B cell (primary cell): Measurements from ENCODE around the gene KATNB1. TPM values are rescaled to one million over a fixed set of nuclear protein-coding genes. Genes with fewer than 3 reads are reported as not detected.
A peak's percentile ranks its signal among the peaks of the same experiment; 100 is the strongest.

Experiments used
- ATAC-seq: fragments of 200-7000 bp; cut with Tn5 transposase; one replicate; pipeline ENCODE4 v1.10.0; 2021; ENCODE audit warnings: low read depth, mild to moderate bottlenecking, moderate number of reproducible peaks, moderate library complexity
- CTCF ChIA-PET: fragments of 350-600 bp; sonication (Branson Sonifier 250); formaldehyde crosslinking; loops from one replicate; lab custom pipeline; 2021; ENCODE audit warnings: antibody characterized with exemption, inconsistent platforms; lab: Charles Lee
- POLR2A ChIA-PET: fragments of 350-600 bp; sonication (Branson Sonifier 250); formaldehyde crosslinking; loops from one replicate; lab custom pipeline; 2021; ENCODE audit warnings: antibody characterized with exemption; lab: Charles Lee
- DNase-seq: peaks from one replicate; pipeline ENCODE4 v3.0.0; 2013
- H2AFZ ChIP-seq: 2 replicates; pipeline ENCODE4 v1.6.1; 2012; ENCODE audit warnings: mild to moderate bottlenecking, low read depth, low read length; ENCODE audit not compliant: insufficient read depth, poor library complexity, severe bottlenecking
- H3K27ac ChIP-seq, 2 donors: 1 replicate in 1 of 2; 2 replicates in 1 of 2; pipeline ENCODE4 v1.5.1; 2012 to 2013; ENCODE audit warnings: low read length in 2 of 2, mild to moderate bottlenecking in 2 of 2, moderate library complexity in 1 of 2
- H3K27me3 ChIP-seq, 4 experiments: fragments of 200-600 bp in 1 of 4; sonication (generic) in 1 of 4; replicated peaks in 1 of 4; 1 replicate in 2 of 4; 2 replicates in 2 of 4; pipeline versions ENCODE4 v1.6.1 to v1.7.0; 2013 to 2016; ENCODE audit warnings: low read length in 3 of 4, mild to moderate bottlenecking in 2 of 4, mixed read lengths in 1 of 4, moderate library complexity in 1 of 4; ENCODE audit not compliant: insufficient read depth in 4 of 4, control insufficient read depth in 3 of 4; ENCODE audit errors: control extremely low read depth in 1 of 4
- H3K36me3 ChIP-seq, 2 experiments: replicated peaks in 1 of 2; 1 replicate in 1 of 2; 2 replicates in 1 of 2; pipeline versions ENCODE4 v1.6.1 to v1.7.1; 2013; ENCODE audit warnings: low read length in 1 of 2; ENCODE audit not compliant: insufficient read depth in 2 of 2, control insufficient read depth in 1 of 2; ENCODE audit errors: control extremely low read depth in 1 of 2, extremely low read depth in 1 of 2
- H3K4me1 ChIP-seq, 2 donors: fragments of 200-600 bp in 1 of 2; sonication (generic) in 1 of 2; 1 replicate in 1 of 2; 2 replicates in 1 of 2; pipeline versions ENCODE4 v1.5.1 to v1.6.1; 2013 to 2017; ENCODE audit warnings: low read length in 2 of 2; ENCODE audit not compliant: control insufficient read depth in 2 of 2, insufficient read depth in 2 of 2
- H3K4me2 ChIP-seq: replicated peaks from 2 replicates; pipeline ENCODE3; 2012; ENCODE audit warnings: mild to moderate bottlenecking, low read depth, low read length; ENCODE audit not compliant: poor library complexity, severe bottlenecking
- H3K4me3 ChIP-seq, 5 experiments: fragments of 200-600 bp in 1 of 5; sonication (generic) in 1 of 5; 1 replicate in 3 of 5; 2 replicates in 2 of 5; pipeline versions ENCODE4 v1.5.1 to v1.7.0; 2011 to 2016; ENCODE audit warnings: low read length in 4 of 5, mild to moderate bottlenecking in 4 of 5, low read depth in 2 of 5, control low read depth in 1 of 5, moderate library complexity in 1 of 5; ENCODE audit not compliant: insufficient read depth in 1 of 5; ENCODE audit errors: control extremely low read depth in 1 of 5, extremely low read depth in 1 of 5
- H3K79me2 ChIP-seq: fragments of 200-600 bp; sonication (generic); one replicate; pipeline ENCODE4 v1.6.0; 2016; ENCODE audit warnings: low read length; ENCODE audit not compliant: control insufficient read depth, insufficient read depth
- H3K9ac ChIP-seq: fragments of 200-600 bp; sonication (generic); 2 replicates; pipeline ENCODE4 v1.6.1; 2017; ENCODE audit warnings: mild to moderate bottlenecking, low read length, moderate library complexity
- H3K9me3 ChIP-seq, 3 donors: one replicate each; pipeline versions ENCODE4 v1.6.1 to v1.7.1; 2013; ENCODE audit warnings: low read length in 2 of 3; ENCODE audit not compliant: control insufficient read depth in 2 of 3, insufficient read depth in 1 of 3; ENCODE audit errors: control extremely low read depth in 1 of 3
- H4K20me1 ChIP-seq: 2 replicates; pipeline ENCODE4 v1.6.0; 2012; ENCODE audit warnings: mild to moderate bottlenecking, low read length; ENCODE audit not compliant: insufficient read depth, control insufficient read depth, poor library complexity, severe bottlenecking
- H3K27ac Mint-ChIP-seq: one replicate; pipeline ENCODE4 v1.8.0; 2021; ENCODE audit warnings: mixed read lengths
- H3K27me3 Mint-ChIP-seq: one replicate; pipeline ENCODE4 v1.8.0; 2021; ENCODE audit warnings: mixed read lengths
- H3K4me1 Mint-ChIP-seq: one replicate; pipeline ENCODE4 v1.8.0; 2021; ENCODE audit warnings: mixed read lengths
- H3K4me3 Mint-ChIP-seq: one replicate; pipeline ENCODE4 v1.8.0; 2021; ENCODE audit warnings: mixed read lengths
- H3K9me3 Mint-ChIP-seq: one replicate; pipeline ENCODE4 v1.8.0; 2022; ENCODE audit warnings: mixed read lengths; ENCODE audit not compliant: insufficient read depth
- EZH2 ChIP-seq: IDR thresholded peaks from 2 replicates; pipeline ENCODE4 v1.6.1; 2012; ENCODE audit warnings: borderline replicate concordance, low read depth, mild to moderate bottlenecking, moderate library complexity, low read length; ENCODE audit not compliant: insufficient read depth, poor library complexity, severe bottlenecking
- WGBS: methylation state at CpG from one replicate; pipeline ENCODE4 v1.1.5; 2013; ENCODE audit warnings: missing lambda C conversion rate; ENCODE audit not compliant: insufficient coverage; 5-methylcytosine and 5-hydroxymethylcytosine counted together
- intact Hi-C: fragments of 100-400 bp; cut with micrococcal nuclease; formaldehyde crosslinking; loops from one replicate; pipeline ENCODE4 v1.10.0; 2022
- polyA plus RNA-seq: library from polyadenylated mRNA; depleted of rRNA; stranded (reverse); fragments of >200 nt; gene quantifications from 2 replicates; pipeline ENCODE4 v1.2.3, GENCODE V29; 2012
- total RNA-seq, 2 donors: library from RNA; stranded (reverse); fragments of 120-200 nt in 1 of 2; gene quantifications; 1 replicate in 1 of 2; 2 replicates in 1 of 2; pipeline versions ENCODE4 v1.2.3 to v1.2.4, GENCODE V29; 2013 to 2022
- TF ChIP-seq, protein P1 (sequence below): fragments of 200-600 bp; IDR thresholded peaks from one replicate; pipeline ENCODE4 v1.8.0; 2022; ENCODE audit warnings: antibody characterized with exemption, mild to moderate bottlenecking

KATNB1 gene
- total and polyA plus RNA-seq, 2 donors (not counting 1 experiment from before 2014, with no cell fraction given): 20.3 to 29.0 TPM

DNA sequence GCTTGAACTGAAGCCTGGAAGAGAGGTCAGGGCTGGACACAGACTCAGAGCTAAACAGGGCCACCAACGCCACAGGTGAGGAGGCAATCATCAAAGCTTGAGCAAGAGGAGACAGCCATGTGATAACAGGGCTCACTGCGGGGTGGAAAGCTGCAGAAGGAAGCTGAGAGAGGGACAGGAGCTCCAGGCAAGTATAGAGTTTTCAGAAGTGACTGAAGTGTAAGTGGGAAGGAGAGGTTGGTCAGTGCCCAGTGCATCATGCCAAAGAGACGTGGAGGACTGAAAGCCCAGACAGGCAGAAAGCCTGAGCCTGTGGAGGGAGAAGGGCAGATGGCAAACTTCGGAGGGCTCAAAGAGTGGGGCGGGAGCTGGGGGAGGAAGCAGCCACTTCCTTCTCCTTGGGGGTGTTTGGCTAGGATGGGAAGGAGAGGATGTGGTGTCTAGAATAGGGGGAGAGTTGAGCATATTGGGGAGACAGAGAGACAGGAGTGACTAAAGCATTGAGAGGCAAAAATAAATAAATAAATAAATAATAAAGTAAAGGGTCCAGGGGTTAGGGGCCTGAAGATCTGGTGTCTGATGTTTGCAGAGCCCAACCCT is 64.1 kb downstream of the KATNB1 start:
- Histone ChIP-seq H3K79me2 (no peaks in the 10 kb centered on the region), H3K9ac (no peak overlapping the region), H3K27me3 (peaks cover 0 to 46% (median 19%) of the 10 kb centered on the region in 4 experiments), H3K9me3 (peaks cover 0 to 7% (median 0%) of the 10 kb centered on the region in 3 donors), H3K4me3 (no peak overlapping the region), H3K36me3 (no peaks in the 10 kb centered on the region), H3K4me2 (no peak overlapping the region), H2AFZ (no peak overlapping the region), H3K27ac (no peak overlapping the region), H4K20me1 (no peaks in the 10 kb centered on the region), H3K4me1 (peaks cover 16 to 18% of the 10 kb centered on the region in 2 donors)
- POLR2A ChIA-PET: no interaction called here
- TF ChIP-seq, protein P1, sequence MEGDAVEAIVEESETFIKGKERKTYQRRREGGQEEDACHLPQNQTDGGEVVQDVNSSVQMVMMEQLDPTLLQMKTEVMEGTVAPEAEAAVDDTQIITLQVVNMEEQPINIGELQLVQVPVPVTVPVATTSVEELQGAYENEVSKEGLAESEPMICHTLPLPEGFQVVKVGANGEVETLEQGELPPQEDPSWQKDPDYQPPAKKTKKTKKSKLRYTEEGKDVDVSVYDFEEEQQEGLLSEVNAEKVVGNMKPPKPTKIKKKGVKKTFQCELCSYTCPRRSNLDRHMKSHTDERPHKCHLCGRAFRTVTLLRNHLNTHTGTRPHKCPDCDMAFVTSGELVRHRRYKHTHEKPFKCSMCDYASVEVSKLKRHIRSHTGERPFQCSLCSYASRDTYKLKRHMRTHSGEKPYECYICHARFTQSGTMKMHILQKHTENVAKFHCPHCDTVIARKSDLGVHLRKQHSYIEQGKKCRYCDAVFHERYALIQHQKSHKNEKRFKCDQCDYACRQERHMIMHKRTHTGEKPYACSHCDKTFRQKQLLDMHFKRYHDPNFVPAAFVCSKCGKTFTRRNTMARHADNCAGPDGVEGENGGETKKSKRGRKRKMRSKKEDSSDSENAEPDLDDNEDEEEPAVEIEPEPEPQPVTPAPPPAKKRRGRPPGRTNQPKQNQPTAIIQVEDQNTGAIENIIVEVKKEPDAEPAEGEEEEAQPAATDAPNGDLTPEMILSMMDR: no peak
- no peak for TF ChIP-seq EZH2
- H3K27ac Mint-ChIP-seq: no peak overlapping the region
- intact Hi-C loops: no loop called here
- ATAC-seq: no peak
- H3K27me3 Mint-ChIP-seq: peaks cover 54% of the 10 kb centered on the region
- H3K4me1 Mint-ChIP-seq: peaks cover 22% of the 10 kb centered on the region
- no peaks in the 10 kb centered on the region for H3K9me3 Mint-ChIP-seq
- no peak for DNase-seq
- CTCF ChIA-PET: no interaction called here
- 6% methylated on average over 4 of the region's 5 CpGs for WGBS
- no peak overlapping the region for H3K4me3 Mint-ChIP-seq

DNA sequence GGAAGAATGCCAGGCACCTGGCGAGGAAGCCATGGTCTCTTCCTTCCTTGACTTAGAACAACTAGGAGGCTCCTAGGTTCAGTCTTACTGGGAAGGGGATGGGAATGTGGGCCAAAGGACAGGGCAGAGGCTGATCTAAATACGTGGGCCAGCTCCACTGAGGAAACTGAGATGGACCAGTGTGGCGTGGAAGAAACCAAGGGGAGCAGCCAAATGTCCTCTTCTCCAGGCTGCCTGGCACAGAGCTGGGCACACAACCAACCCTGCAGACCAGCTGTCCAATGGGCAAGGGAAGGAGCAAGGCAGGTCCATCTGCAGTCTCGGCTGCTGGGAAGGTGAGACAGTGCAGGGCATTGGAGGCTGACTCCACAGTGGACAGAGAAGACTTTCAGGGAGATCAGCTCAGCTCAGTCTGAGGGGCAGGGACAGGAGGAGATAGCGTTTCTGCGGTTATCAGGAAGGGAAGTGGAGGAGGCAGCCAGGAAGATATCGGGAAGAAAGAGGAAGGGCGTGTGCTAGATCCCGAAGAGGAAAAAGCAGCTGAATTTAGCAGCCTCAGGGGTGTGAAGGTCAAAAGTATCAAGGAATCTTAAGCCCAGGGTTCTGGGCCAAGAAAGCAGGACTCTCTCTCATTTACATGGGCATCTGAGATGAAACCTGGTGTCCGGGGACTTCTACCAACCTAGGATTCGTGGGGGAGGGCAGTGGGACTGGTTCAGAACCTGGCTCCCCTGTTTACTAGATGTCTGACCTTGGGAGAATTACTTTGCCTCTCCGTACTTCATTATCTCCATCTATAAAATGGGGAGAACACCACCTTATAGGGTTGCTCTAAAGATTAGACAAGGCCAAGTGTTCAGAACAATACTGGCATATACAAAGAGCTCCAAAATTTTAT is 64.9 kb downstream of the KATNB1 start:
- H3K27me3 ChIP-seq: peaks cover 0 to 50% (median 19%) of the 10 kb centered on the region in 4 experiments
- intact Hi-C loops: no loop called here
- no peak overlapping the region for H3K27ac Mint-ChIP-seq
- no peak overlapping the region for H3K9ac ChIP-seq
- no peaks in the 10 kb centered on the region for H3K36me3 ChIP-seq
- H3K4me3 Mint-ChIP-seq: peak overlapping the region; percentile 61
- H3K27me3 Mint-ChIP-seq: peaks cover 54% of the 10 kb centered on the region
- no peak for DNase-seq
- H4K20me1 ChIP-seq: no peaks in the 10 kb centered on the region
- ATAC-seq: no peak
- H3K4me2 ChIP-seq: no peak overlapping the region
- H3K79me2 ChIP-seq: no peaks in the 10 kb centered on the region
- CTCF ChIA-PET: no interaction called here
- H3K4me3 ChIP-seq: no peak overlapping the region
- H3K9me3 Mint-ChIP-seq: no peaks in the 10 kb centered on the region
- 69% methylated on average over 4 of the region's 12 CpGs for WGBS
- no peak for TF ChIP-seq EZH2
- TF ChIP-seq, protein P1: no peak
- peaks cover 16 to 18% of the 10 kb centered on the region in 2 donors for H3K4me1 ChIP-seq
- H2AFZ ChIP-seq: no peak overlapping the region
- POLR2A ChIA-PET: no interaction called here
- no peak overlapping the region for H3K27ac ChIP-seq
- H3K9me3 ChIP-seq: peaks cover 0 to 7% (median 0%) of the 10 kb centered on the region in 3 donors
- H3K4me1 Mint-ChIP-seq: peaks cover 22% of the 10 kb centered on the region
